Ectodermal cell (in vitro differentiated cells): ENCODE measurements around the gene AMH.

ENCODE experiments used
- H3K27ac ChIP-seq: 2 replicates; pipeline ENCODE4 v1.7.0; 2013; ENCODE audit warnings: mild to moderate bottlenecking, low read depth, low read length; ENCODE audit not compliant: insufficient read depth, poor library complexity, severe bottlenecking
- H3K27me3 ChIP-seq: 2 replicates; pipeline ENCODE4 v1.7.0; 2013; ENCODE audit warnings: mild to moderate bottlenecking, low read length; ENCODE audit not compliant: insufficient read depth, control insufficient read depth, poor library complexity, severe bottlenecking
- H3K36me3 ChIP-seq: one replicate; pipeline ENCODE4 v1.7.0; 2013; ENCODE audit warnings: low read length; ENCODE audit not compliant: control insufficient read depth, insufficient read depth
- H3K4me1 ChIP-seq: one replicate; pipeline ENCODE4 v1.7.0; 2013; ENCODE audit warnings: low read length; ENCODE audit not compliant: control insufficient read depth, insufficient read depth
- H3K4me3 ChIP-seq: 2 replicates; pipeline ENCODE4 v1.7.0; 2013; ENCODE audit warnings: low read depth, low read length, control low read depth; ENCODE audit not compliant: insufficient read depth
- H3K9me3 ChIP-seq: 2 replicates; pipeline ENCODE4 v1.7.0; 2013; ENCODE audit warnings: mild to moderate bottlenecking, low read length, moderate library complexity; ENCODE audit not compliant: control insufficient read depth
- WGBS, 2 experiments: methylation state at CpG; one replicate each; pipeline ENCODE4 v1.1.7; 2013; ENCODE audit warnings: missing lambda C conversion rate in 2 of 2; 5-methylcytosine and 5-hydroxymethylcytosine counted together

AMH gene

GRCh38 chr19:2228157-2229030 is 20.7 kb upstream of the AMH start:
- Histone ChIP-seq H3K36me3 (peaks cover 35% of the 10 kb centered on the region), H3K9me3 (no peaks in the 10 kb centered on the region), H3K4me3 (no peak overlapping the region), H3K27ac (no peak overlapping the region), H3K4me1 (no peaks in the 10 kb centered on the region), H3K27me3 (no peaks in the 10 kb centered on the region)
- WGBS, 2 experiments, result 95 to 97% methylated on average over 48 of the region's 48 CpGs

DNA sequence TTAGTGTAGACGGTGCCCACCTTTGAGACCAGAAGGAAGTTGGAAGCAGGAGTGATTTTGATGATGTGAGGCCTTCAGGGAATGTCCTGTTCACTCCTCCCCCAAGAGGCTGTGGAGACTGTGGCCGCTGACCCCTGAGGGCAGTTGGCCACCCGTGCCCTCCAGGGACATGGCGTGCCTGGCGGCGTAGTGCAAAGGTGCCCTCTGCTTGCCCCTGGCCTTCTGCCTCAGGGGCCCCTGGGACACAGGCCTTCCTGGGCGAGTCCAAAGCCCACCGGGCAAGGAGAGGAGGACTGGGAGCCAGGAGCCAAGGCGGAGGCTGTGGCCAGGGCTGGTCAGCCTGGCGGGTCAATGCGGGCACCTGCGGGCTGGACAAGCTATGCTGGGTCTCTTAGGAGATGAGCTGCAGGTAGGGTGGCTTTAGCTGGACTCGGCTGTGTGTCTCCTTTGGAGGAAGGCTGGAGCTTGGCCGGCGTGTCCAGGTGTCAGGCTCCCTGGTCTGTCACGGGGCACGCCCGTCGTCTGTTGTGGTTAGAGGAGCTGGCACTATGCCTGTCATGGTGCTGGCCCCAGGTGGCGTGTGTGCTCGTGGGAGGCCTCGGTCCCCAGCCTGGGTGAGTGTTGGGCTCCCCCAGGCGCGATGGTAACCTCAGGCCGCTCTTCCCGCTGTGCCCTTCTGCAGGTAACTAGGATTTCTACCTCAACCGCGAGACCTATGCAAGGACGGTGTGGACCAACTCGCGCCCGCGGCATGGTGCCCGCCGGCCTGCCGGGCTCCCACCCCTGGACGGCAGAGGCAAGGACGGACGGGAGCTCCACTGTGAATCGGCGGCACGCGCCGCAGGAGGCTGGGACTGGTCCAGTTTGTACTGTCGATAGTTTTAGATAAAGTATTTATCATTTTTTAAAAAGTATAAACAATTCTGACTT is 19.8 kb upstream of the AMH start:
- Histone ChIP-seq H3K36me3 (peaks cover 35% of the 10 kb centered on the region), H3K4me1 (no peaks in the 10 kb centered on the region), H3K27me3 (no peaks in the 10 kb centered on the region), H3K4me3 (no peak overlapping the region), H3K27ac (no peak overlapping the region), H3K9me3 (no peaks in the 10 kb centered on the region)
- 94 to 95% methylated on average over 44 of the region's 45 CpGs for WGBS, 2 experiments

DNA sequence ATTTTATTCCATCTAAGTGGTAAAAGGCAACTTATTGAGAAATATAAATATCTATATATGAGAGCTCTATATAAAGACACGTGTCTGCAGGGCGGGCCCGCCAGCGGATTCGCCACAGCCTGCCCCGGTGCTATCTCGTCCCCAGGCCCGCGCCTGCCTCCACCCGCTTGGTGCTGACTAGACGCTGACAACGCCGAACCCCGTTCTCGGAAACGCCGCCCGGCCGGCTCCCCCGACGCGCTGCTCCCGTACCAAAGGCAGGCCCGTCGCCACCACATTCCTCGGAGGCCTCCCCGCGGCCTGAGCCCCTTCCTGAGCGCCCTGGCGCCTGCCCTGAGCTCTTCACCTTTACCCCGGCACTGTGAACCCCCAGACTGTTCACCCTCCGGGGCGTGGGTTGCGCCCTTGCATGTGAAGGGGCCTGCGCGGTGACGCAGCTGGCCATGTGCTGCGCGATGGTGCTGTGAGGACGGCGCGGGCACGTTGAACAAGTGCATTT is 19.0 kb upstream of the AMH start:
- no peak overlapping the region for H3K27ac ChIP-seq
- WGBS, 2 experiments, result 96 to 97% methylated on average over 43 of the region's 43 CpGs
- peaks cover 31% of the 10 kb centered on the region for H3K36me3 ChIP-seq
- H3K4me1 ChIP-seq, result peaks cover 6% of the 10 kb centered on the region
- H3K27me3 ChIP-seq, result no peaks in the 10 kb centered on the region
- H3K9me3 ChIP-seq, result no peaks in the 10 kb centered on the region
- H3K4me3 ChIP-seq, result no peak overlapping the region

DNA sequence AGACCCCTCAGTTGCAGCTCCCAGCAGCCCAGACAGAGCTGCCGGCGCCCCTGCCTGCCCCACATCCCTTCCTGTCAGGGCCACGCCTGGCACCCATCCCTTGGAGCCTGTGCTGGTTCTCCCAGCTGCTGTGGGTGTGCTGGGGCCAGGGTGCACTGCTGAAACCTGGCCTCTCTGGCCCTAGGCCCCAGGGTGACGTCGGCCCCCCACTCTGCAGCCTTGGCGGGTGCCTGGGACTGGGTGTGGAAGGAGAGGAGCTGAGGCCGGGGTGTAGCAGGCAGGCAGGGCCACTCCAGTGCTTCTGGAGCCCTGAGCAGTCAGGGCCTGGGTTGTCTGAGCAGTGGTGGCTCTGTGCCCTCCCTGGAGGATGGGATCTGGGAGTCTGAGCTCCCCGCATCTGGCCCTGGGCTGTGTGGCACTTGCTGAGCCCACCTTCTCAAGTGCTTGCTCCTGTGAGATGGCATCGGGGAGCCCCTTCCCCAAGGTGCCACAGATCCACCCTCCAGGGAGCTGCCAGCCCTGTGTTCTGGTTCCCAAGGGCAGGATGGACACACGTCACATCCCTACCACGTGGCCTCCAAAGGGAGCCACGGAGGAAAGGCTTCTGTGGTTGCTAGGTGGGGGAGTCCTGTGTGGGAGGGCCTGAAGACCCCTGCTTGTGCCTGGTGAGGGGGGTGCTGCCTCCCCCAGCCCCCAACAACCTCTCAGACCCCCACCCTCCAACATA is 18.2 kb upstream of the AMH start:
- 95% methylated on average over 12 of the region's 12 CpGs for WGBS, 2 experiments
- Histone ChIP-seq H3K27me3 (no peaks in the 10 kb centered on the region), H3K4me3 (no peak overlapping the region), H3K36me3 (peaks cover 28% of the 10 kb centered on the region), H3K27ac (no peak overlapping the region), H3K4me1 (peaks cover 8% of the 10 kb centered on the region), H3K9me3 (no peaks in the 10 kb centered on the region)

DNA sequence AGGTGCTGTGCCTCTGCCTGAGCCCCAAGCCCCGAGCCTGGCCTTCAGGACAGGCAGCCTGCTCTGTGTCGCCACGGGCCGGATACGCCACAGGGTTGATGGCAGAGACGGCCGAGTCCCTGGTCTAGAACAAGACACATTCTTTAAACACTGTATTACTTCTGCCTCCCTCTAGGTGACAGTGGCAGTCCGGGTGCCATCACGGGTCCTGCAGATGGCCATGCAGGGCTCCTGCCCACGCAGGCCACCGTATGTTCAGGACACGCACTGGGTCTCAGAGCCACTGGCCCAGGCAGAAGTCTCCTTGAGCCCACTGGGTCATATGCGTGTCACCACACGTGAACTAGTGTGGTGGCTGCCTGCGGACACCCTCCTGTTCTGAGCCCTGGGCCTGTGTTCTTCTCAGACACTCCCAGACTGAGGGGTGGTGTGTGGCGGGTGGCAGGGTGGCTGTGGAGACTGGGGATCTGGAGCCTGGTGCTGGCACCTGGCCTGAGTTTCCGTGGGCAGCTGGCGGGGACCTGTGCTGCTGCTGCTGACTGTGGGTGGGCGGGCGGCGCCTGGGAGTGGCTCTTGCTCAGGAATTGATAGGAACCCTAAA is 17.4 kb upstream of the AMH start:
- peaks cover 25% of the 10 kb centered on the region for H3K36me3 ChIP-seq
- H3K4me3 ChIP-seq, result no peak overlapping the region
- peaks cover 8% of the 10 kb centered on the region for H3K4me1 ChIP-seq
- no peaks in the 10 kb centered on the region for H3K27me3 ChIP-seq
- no peaks in the 10 kb centered on the region for H3K9me3 ChIP-seq
- WGBS, 2 experiments, result 92 to 94% methylated on average over 21 of the region's 21 CpGs
- peak overlapping the region; percentile 6 for H3K27ac ChIP-seq

GRCh38 chr19:2232286-2233151 is 16.6 kb upstream of the AMH start:
- no peak overlapping the region for H3K27ac ChIP-seq
- H3K4me1 ChIP-seq, result peaks cover 8% of the 10 kb centered on the region
- H3K36me3 ChIP-seq, result peaks cover 25% of the 10 kb centered on the region
- H3K9me3 ChIP-seq, result no peaks in the 10 kb centered on the region
- no peaks in the 10 kb centered on the region for H3K27me3 ChIP-seq
- WGBS, 2 experiments, result 94% methylated on average over 30 of the region's 30 CpGs
- H3K4me3 ChIP-seq, result no peak overlapping the region

- no peaks in the 10 kb centered on the region for H3K27me3 ChIP-seq
- peaks cover 15% of the 10 kb centered on the region for H3K4me1 ChIP-seq
- H3K9me3 ChIP-seq, result no peaks in the 10 kb centered on the region
- WGBS, 2 experiments, result 95% methylated on average over 25 of the region's 25 CpGs
- H3K27ac ChIP-seq, result no peak overlapping the region
- H3K36me3 ChIP-seq, result peaks cover 21% of the 10 kb centered on the region
- H3K4me3 ChIP-seq, result no peak overlapping the region
Measured at GRCh38 chr19:2233601-2234280, 15.4 kb upstream of the AMH start.

- Histone ChIP-seq H3K27ac (no peak overlapping the region), H3K4me3 (peak overlapping the region; percentile 78), H3K27me3 (no peaks in the 10 kb centered on the region), H3K4me1 (peaks cover 21% of the 10 kb centered on the region), H3K36me3 (peaks cover 13% of the 10 kb centered on the region), H3K9me3 (no peaks in the 10 kb centered on the region)
- WGBS, 2 experiments, result 64 to 79% methylated on average over 6 of the region's 6 CpGs
Measured at GRCh38 chr19:2234996-2235380, 14.1 kb upstream of the AMH start.
